GM21576 (cell line): Measurements from ENCODE around the gene ABHD2.
A peak's percentile ranks its signal among the peaks of the same experiment; 100 is the strongest.
"Not testable (repeated sequence)": the region's sequence is repeated elsewhere in the genome, so short reads cannot be mapped to it uniquely, and the experiment has no call there.

ENCODE experiments used
- ATAC-seq: cut with Tn5 transposase; IDR thresholded peaks from one replicate; pipeline ENCODE4 v1.9.1; 2021; ENCODE audit warnings: mild to moderate bottlenecking, moderate library complexity; ENCODE audit not compliant: unreplicated experiment

ABHD2 gene, protein sequence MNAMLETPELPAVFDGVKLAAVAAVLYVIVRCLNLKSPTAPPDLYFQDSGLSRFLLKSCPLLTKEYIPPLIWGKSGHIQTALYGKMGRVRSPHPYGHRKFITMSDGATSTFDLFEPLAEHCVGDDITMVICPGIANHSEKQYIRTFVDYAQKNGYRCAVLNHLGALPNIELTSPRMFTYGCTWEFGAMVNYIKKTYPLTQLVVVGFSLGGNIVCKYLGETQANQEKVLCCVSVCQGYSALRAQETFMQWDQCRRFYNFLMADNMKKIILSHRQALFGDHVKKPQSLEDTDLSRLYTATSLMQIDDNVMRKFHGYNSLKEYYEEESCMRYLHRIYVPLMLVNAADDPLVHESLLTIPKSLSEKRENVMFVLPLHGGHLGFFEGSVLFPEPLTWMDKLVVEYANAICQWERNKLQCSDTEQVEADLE

DNA sequence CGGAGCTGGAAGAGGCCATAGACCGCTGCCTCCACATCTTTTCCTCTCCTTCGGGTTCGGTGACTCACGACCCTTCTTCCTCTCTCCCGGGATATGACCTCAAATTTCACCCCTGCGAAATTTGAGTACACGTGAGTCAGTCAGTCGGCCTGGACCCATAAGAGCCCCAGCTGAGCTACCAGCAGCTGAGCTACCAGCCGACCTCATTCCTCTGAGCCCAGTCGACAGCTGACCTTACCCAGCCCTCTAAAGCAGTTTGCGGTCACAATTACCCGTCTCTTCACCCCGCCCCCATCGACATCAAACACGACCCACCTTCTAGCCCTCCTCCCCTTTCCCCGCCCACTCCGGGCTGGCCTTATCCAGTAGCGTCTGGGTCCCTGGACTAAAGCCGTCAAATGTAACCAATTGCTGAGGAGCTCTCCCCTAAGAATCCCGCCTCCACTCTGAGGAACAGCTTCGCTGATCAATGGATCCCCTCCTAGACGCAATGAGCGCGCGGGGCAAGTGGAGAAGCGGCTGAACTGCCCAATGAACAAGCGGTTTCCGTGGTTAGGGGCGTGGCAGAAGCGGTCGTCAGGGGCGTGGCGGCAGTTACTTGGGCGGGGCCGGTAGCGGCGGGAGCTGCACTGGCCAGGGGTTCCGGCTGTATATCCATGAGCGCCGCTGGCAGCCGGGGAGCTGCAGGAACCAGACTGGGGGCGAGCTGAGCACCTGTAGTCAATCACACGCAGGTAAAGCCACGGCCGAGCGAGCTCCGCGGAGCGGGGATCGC is at the start of gene ABHD2:
ABHD2 (plus strand) TSS at position 627 of the 775 bp plus-strand sequence. CDS start 27,872 bp downstream, outside the sequence.
- peak; percentile 95 for ATAC-seq

DNA sequence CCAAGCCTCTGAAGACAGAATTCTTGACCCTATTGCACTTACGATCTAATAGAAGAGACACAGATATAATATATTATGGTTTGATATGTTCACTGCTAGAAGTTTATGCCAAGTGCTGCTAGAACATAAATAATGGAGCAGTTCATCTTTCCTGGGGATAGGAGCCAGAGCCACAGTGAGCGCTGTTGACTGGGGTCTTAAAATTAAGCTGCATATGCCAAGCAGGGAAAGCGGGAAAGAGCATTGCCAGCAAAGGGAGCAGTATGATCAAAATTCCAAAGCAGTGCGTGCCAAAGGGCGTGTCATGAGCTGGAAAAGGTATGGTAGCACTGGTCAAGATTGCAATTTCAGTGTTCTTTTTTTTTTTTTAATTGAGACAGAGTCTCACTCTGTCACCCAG is 49.1 kb upstream of the ABHD2 start:
- no peak for ATAC-seq

DNA sequence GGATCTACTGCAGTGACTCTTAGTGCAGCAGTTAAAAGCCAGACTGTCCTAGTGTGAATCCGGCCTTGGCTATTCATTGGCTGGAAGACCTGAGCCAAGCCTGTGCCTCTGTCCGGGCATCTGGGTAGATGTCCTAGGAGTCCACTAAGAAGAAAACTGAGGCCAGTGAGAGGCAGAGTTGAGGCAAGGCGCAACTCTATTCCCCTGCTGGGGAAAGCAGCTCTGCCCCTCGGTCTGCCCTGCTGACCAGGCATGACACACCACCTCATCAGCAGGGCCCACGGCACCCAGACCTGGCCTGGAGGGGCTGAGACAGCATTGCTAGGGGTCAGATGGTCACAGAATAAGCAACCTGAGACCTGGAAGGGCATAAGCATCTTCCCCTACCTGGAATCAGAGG is 46.7 kb upstream of the ABHD2 start:
- ATAC-seq = no peak

DNA sequence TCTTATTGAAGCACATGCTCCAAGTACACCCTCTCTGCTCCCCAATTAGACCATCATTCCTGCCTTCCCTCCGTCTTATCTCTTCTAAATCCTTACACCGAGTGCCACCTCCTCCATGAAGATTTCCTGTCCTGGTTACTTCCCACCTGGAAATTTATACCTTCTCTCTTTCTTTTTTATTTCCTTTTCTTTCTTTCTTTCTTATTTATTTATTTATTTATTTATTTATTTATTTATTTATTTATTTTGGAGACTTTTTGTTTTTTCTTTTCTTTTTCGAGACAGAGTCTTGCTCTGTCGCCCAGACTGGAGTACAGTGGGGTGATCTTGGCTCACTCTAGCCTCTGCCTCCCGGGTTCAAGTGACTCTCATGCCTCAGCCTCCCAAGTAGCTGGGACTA is 45.9 kb upstream of the ABHD2 start:
- no peak for ATAC-seq

DNA sequence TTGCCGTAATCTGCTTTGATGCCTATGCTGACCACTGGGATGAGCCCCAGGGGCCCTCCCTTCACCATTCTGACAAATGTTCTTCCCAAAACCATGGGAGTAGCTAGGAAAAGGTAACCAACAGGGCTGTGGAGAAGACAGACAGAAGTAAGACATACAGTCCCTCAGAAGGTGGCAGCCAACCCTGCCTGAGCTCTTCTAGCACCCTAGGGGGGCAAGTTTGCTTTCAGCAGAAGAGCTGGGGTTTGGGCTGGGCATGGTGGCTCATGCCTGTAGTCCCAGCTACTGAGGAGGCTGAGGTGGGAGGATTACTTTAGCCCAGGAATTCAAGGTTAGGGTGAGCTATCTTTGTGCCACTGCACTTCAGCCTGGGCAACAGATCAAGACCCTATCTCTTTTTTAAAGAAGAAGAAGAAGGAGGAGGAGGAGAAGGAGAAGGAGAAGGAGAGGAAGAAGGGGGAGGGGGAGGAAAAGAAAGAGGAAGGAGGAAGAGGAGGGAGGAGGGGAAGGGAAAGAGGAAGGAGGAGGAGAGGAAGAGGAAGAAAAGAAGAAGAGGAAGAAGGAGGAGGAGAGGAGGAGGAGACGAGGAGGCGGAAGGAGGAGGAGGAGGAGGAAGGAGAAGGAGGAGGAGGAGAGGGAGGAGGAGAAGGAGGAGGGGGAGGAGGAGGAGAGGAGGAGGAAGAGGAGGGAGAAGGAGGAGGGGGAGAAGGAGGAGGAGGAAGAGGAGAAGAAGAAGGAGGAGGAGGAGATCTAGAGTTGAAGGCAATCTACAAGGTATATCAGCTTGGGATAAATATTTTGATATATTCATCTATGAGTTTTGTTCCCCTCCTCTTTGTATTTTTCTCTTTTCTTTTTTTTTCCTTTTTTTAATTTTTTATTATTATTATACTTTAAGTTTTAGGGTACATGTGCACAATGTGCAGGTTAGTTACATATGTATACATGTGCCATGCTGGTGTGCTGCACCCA is 44.9 kb upstream of the ABHD2 start:
- no peak for ATAC-seq

DNA sequence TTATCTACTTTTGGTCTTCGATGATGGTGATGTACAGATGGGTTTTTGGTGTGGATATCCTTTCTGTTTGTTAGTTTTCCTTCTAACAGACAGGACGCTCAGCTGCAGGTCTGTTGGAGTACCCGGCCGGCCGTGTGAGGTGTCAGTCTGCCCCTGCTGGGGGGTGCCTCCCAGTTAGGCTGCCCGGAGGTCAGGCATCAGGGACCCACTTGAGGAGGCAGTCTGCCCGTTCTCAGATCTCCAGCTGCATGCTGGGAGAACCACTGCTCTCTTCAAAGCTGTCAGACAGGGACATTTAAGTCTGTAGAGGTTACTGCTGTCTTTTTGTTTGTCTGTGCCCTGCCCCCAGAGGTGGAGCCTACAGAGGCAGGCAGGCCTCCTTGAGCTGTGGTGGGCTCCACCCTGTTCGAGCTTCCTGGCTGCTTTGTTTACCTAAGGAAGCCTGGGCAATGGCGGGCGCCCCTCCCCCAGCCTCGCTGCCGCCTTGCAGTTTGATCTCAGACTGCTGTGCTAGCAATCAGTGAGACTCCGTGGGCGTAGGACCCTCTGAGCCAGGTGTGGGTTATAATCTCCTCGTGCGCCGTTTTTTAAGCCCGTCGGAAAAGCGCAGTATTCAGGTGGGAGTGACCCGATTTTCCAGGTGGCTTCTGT is 39.1 kb upstream of the ABHD2 start:
- not testable (repeated sequence) for ATAC-seq

DNA sequence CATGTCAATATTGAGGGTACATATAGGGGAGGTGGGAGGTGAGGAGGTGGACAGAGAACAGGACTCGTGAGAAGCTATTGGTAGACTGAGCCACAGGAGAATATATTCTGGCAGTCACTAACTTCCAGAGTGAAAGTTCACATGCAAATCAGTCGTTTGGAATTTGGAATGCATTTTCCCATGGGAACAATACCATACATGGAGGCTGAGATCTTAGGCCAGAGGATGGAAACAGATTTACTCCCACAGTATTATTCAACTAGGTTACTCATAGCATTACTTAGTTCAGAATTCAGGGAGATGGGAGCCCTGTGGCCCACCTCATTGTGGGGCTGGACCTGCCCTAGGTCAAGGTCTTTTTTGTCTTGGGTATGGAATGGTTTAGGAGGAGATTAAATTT is 36.4 kb upstream of the ABHD2 start:
- ATAC-seq = no peak

DNA sequence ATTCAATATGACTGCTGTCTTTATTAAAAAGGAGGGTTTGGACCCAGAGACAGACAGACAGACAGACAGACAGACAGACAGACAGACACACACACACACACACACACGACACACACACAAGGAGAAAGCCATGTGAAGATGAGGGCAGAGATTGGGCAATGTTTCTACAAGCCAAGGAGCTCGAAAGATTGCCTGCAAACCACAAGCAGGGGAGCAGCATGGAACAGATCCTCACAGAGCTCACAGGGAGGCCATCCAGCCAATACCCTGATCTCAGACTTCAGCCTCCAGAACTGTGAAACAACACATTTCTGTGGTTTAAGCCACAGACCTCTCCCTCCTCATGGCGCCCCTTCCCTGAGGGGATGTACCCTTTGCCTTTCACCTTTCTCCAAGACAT is 35.8 kb upstream of the ABHD2 start:
- ATAC-seq = no peak

DNA sequence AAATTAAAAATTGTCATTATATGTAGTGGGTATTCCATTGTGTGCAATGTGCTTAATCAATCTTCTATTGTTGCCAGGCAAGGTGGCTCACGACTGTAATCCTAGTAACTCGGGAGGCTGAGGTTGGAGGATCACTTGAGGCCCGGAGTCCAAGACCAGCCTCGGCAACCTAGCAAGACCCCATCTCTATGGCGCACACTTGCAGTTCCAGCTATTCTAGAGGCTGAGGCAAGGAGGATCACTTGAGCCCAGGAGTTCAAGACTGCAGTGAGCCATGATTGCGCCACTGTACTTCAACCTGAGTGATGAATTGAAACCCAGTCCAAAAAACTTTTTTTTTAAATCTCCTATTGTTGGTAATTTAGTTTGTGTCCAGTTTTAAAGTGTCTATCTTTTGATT is 33.4 kb upstream of the ABHD2 start:
- ATAC-seq = no peak

DNA sequence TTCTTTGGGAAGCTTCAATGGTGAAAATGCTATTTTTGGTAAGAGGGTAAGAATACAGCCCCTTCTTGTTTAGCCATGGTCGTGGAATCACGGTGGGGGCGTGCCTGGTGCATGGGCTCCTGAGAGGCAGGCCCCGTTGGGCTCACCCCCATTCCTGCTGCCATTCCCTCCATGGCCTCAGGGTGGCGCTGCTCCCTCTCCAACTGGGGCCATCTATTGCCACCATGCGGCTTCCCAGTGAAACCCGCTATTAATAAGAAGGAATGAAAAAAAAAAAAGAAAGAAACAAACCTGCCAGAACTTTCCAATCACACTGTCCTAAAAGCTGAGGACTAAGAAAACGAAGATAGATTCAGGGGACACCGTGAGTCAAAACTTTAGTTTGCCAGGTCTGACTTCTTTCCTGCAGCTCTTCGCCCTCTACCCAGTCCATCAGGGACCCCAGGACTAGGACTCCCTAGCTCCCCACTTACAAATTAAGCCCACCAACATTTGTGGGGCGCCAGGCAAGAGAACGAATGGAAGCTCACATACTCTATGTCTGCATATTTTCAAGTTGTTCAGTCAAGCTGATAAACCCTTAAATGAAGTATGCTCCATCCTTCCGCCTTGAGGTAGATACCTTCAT is 30.6 kb upstream of the ABHD2 start:
- ATAC-seq = peak; percentile 86

DNA sequence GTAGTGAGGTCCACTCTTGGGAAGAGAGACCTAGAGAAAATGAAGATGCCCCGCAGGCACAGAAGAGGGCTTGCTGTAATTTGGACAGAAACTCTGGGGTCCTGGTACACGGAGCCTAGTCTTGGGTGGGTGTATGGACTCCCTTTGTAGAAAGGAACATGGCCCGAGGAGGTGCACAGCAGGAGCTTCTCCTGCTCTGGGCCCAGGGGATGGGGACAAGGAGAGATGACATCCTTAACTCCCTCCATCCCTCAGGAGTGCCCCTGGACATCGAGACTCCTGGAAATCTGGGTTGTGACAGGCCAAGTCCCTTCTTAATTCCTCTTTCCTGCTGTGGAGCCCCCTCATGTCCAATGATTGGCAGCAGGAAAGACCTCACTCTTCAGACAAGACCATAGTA is 29.9 kb upstream of the ABHD2 start:
- no peak for ATAC-seq

DNA sequence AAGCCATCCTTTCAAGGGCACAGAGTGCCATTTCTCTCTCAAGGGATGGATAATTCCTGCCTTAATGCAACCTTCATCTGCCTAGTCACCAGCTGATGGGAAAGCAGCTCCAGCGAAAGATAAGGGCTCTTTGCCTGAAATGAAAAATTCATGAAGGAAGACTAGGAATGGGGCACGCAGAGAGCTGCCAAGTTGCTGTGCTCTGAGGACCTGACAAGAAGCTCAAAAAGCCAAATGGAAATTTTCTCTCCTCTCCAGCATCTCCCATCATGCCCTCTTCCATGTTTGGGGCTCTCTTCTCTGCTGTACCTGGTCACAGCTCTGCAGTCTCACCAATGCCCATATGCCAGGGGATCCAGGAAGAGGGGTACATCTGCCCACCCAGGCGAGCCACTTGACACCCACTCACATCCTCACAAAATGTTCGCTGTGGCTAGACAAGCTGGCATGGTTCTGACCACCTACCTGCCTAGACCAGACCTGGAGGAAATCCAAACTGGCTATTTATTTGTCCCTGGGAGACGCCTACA is 29.3 kb upstream of the ABHD2 start:
- ATAC-seq = no peak

DNA sequence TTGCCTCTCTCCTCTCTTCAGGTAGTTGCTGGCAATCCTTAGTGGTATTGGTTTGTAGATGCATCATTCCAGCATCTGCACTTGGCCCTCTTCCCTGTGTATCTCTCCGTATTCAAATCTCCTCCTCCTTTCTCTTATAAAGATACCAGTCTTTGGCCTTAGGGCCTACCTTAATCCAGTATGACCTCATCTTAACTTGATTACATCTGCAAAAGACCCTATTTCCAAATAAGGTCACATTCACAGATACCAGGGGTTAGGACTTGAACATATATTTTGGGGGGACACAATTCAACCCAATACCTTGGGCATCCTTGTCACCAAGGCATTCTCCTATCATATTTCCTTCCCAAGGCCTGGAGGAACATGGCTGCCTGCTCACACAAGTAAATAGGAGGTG is 22.0 kb upstream of the ABHD2 start:
- no peak for ATAC-seq

DNA sequence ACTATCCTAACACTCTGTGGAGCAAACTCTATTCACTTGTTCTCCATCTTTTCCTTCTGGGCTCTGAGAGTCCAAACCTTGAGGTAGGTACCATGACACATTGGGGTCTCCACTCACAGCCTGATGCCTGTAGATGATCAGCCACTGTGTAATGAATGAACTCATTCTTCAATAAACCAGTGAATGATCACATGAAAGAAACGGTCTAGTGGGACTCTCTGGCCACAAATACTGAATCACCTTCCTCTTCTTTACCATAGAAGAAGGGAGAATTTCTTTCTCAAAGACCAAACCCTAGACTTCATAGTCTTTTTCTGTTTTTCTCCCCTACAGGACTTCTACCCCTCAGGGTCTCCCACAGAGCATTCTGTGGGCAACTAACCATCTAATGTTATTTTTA is 20.5 kb upstream of the ABHD2 start:
- ATAC-seq = peak; percentile 32

DNA sequence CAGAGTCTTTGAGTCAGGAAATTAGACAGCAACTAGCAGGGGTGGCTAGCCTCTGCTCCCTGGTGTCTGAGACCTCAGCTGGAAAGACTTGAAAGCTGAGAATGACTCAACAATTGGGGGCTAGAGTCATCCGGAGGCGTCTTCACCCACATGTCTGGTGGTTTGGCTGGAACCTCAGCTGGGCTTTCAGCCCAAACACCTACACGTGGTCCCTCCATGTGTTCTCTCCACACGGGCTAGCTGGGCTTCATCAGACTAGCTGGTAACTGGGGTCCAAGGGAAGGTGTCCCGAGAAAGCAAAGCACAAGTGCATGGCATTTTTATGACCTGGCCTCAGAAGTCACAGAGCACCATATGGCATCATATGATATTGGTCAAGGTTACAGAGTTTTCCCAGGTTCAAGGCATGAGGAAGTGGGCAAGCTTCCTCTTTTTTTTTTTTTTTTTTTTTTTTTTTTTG is 19.9 kb upstream of the ABHD2 start:
- ATAC-seq = peak; percentile 96

DNA sequence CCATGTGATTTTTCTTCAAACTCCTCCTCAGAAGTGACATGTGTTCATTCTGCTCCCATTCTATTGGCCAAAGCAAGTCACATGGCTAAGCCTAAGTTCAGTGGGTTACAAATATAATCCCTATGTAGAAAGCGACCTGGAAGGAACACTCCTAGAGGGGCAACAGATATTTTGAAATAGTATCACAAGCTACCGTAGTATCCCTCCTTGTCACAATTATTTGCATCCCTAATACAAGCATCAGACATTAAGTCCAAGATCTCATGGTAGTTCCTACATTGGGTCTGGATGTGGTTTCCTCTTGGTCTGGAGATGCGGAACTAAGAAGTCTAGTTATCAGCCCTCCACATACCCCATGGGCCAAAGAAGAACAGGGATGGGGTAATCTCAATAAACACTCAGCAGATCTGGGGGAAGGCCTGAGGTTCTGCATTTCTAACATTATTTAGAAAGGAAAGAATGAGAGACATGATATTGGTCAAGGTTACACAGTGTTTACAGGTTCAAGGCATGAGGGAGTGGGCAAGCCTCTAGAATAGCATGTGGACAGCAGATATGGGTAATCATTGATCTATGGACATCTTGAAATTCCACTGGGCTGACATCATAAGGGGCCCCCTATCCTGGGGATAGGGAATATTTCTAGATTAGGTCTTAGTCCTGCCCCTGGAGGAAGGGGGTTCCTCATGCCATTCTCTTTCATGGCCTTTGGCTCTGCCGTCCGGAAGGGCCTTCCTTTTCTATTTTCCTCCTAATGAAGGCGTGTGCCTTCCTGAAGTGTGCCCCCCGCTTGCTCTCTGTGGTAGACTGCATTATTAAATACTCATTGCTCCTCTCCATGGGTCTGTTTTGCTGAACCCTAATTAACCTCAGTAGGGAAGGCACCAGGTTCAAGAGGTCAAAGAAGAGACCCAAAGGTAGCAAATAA is 17.8 kb upstream of the ABHD2 start:
- ATAC-seq = no peak

DNA sequence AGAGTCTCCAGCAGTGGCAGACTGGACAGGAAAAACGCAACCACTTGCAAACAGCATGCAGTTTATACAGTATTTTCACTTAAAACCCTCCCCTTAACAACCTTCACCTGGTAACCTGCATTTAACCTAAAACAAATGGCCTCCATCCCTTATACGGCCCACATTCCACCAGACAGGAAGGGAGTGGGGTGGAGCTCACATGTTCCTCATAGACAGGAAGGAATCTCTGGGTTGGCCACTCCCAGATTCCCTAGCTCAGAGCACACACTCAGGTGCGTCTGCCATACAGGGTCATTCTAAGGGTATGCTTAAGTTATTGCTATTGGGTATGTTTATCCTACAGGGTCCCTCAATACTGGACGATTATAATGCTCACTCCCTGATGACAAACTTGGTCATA is 16.8 kb upstream of the ABHD2 start:
- ATAC-seq = no peak

DNA sequence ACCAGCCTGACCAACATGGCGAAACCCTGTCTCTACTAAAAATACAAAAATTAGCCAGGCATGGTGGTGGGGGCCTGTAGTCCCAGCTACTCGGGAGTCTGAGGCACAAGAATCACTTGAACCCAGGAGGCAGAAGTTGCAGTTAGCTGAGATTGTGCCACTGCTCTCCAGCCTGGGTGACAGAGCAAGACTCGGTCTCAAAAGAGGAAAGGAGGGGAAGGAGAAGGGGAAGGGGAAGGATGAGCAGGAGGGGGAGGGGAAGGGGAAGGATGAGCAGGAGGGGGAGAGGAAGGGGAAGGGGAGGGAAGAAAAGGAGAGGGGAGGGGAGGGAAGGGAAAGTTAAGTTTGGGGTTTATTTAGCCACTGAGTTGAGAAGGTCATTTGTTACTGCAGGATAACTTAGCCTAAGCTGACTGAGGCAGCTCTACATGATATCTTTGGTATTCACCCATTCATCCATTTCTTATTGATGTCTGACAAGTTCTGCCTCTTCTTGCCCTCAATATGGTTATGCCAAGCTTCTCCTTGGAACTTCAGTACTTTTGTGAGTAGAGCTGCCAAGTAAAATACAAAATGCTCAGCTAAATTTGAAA is 15.9 kb upstream of the ABHD2 start:
- no peak for ATAC-seq
